ENCODE measurements around the gene KLHDC8A.
"Not testable (repeated sequence)": the region's sequence is repeated elsewhere in the genome, so short reads cannot be mapped to it uniquely, and the experiment has no call there.

KLHDC8A gene

GRCh38 chr1:205356440-205357139, at the start of gene KLHDC8A:
Gene KLHDC8A, minus strand, starts transcription at chr1:205356922. Its CDS starts 13,318 bp downstream, at chr1:205343604.
- DNase-seq (ENCODE audit: low spot score) = peak; percentile 73

GRCh38 chr1:205406252-205406651, 49.5 kb upstream of the KLHDC8A start:
- not testable (repeated sequence) for DNase-seq (ENCODE audit: low spot score)

- DNase-seq (ENCODE audit: low spot score) = not testable (repeated sequence)
Observed at GRCh38 chr1:205404484-205404883, 47.8 kb upstream of the KLHDC8A start.

GRCh38 chr1:205398586-205398985, 41.9 kb upstream of the KLHDC8A start:
- no peak for DNase-seq (ENCODE audit: low spot score)

GRCh38 chr1:205396967-205397616, 40.4 kb upstream of the KLHDC8A start:
- DNase-seq (ENCODE audit: low spot score) = no peak

- DNase-seq (ENCODE audit: low spot score) = no peak
Observed at GRCh38 chr1:205395616-205396015, 38.9 kb upstream of the KLHDC8A start.

GRCh38 chr1:205392650-205393049, 35.9 kb upstream of the KLHDC8A start:
- no peak for DNase-seq (ENCODE audit: low spot score)

GRCh38 chr1:205391386-205391785, 34.7 kb upstream of the KLHDC8A start:
- DNase-seq (ENCODE audit: low spot score) = no peak

- no peak for DNase-seq (ENCODE audit: low spot score)
Observed at GRCh38 chr1:205387845-205388244, 31.1 kb upstream of the KLHDC8A start.

GRCh38 chr1:205382990-205383389, 26.3 kb upstream of the KLHDC8A start:
- DNase-seq (ENCODE audit: low spot score) = not testable (repeated sequence)

- no peak for DNase-seq (ENCODE audit: low spot score)
Observed at GRCh38 chr1:205382561-205382960, 25.8 kb upstream of the KLHDC8A start.

- no peak for DNase-seq (ENCODE audit: low spot score)
Observed at GRCh38 chr1:205381305-205381704, 24.6 kb upstream of the KLHDC8A start.

GRCh38 chr1:205380882-205381281, 24.2 kb upstream of the KLHDC8A start:
- DNase-seq (ENCODE audit: low spot score) = no peak

GRCh38 chr1:205379056-205379455, 22.3 kb upstream of the KLHDC8A start:
- no peak for DNase-seq (ENCODE audit: low spot score)

- DNase-seq (ENCODE audit: low spot score) = no peak
Observed at GRCh38 chr1:205377355-205377754, 20.6 kb upstream of the KLHDC8A start.

GRCh38 chr1:205376739-205377138, 20.0 kb upstream of the KLHDC8A start:
- DNase-seq (ENCODE audit: low spot score) = no peak

- DNase-seq (ENCODE audit: low spot score) = no peak
Observed at GRCh38 chr1:205375835-205376545, 19.3 kb upstream of the KLHDC8A start.

GRCh38 chr1:205374210-205375078, 17.7 kb upstream of the KLHDC8A start:
- no peak for DNase-seq (ENCODE audit: low spot score)

GRCh38 chr1:205373798-205374175, 17.1 kb upstream of the KLHDC8A start:
- DNase-seq (ENCODE audit: low spot score) = no peak

GRCh38 chr1:205373022-205373797, 16.5 kb upstream of the KLHDC8A start:
- no peak for DNase-seq (ENCODE audit: low spot score)

All from left forelimb (tissue), 1 donor.